ENCODE results near the gene PLXNA2.

PLXNA2 gene

GRCh38 chr1:208038303-208038702 is 205.9 kb downstream of the PLXNA2 start:
- no peaks in the 10 kb centered on the region for H3K36me3 ChIP-seq (ENCODE audit: control insufficient read depth in 4 of 4, insufficient read depth in 4 of 4, low read length in 3 of 4)
- POLR2A ChIA-PET, result no interaction called here
- CTCF ChIA-PET, result interaction anchor here (1.0 to 5.7 kb wide), 4 partner anchors 9 to 51 kb away, joined by 3 to 41 read pairs (median 6); no protein-coding TSS in a partner anchor
- no peak overlapping the region for H3K4me3 ChIP-seq (ENCODE audit: control insufficient read depth in 1 of 7, extremely low read depth in 1 of 7, insufficient read depth in 4 of 7, low read depth in 2 of 7, low read length in 6 of 7)
- H3K27ac ChIP-seq (ENCODE audit: insufficient read depth in 1 of 2, low read depth in 1 of 2, low read length in 2 of 2, poor library complexity in 1 of 2, severe bottlenecking in 2 of 2), result no peak overlapping the region
- WGBS (ENCODE audit: insufficient coverage), result 95% methylated on average over 11 of the region's 14 CpGs
- no peaks in the 10 kb centered on the region for H3K4me1 ChIP-seq (ENCODE audit: control extremely low read depth in 1 of 4, control insufficient read depth in 4 of 4, insufficient read depth in 4 of 4, low read length in 3 of 4)
- H3K9me3 ChIP-seq (ENCODE audit: control extremely low read depth in 1 of 5, control insufficient read depth in 4 of 5, insufficient read depth in 2 of 5, low read depth in 1 of 5, low read length in 4 of 5), result no peaks in the 10 kb centered on the region
- H3K27me3 ChIP-seq (replicated peaks in 2 of 5; ENCODE audit: control insufficient read depth in 4 of 5, insufficient read depth in 5 of 5, low read length in 4 of 5), result no peaks in the 10 kb centered on the region
- no peak for DNase-seq

- DNase-seq, result peak; percentile 23 to 62 (median 40)
- ChIA-PET CTCF (interaction anchor here (0.7 to 5.7 kb wide), 6 partner anchors 8 to 208 kb away, joined by 3 to 41 read pairs (median 6); partner anchors contain the start of gene PLXNA2), POLR2A (no interaction called here)
- Histone ChIP-seq H3K27me3 (replicated peaks in 2 of 5; ENCODE audit: control insufficient read depth in 4 of 5, insufficient read depth in 5 of 5, low read length in 4 of 5) (no peaks in the 10 kb centered on the region), H3K9me3 (ENCODE audit: control extremely low read depth in 1 of 5, control insufficient read depth in 4 of 5, insufficient read depth in 2 of 5, low read depth in 1 of 5, low read length in 4 of 5) (no peaks in the 10 kb centered on the region), H3K4me1 (ENCODE audit: control extremely low read depth in 1 of 4, control insufficient read depth in 4 of 4, insufficient read depth in 4 of 4, low read length in 3 of 4) (no peaks in the 10 kb centered on the region), H3K36me3 (ENCODE audit: control insufficient read depth in 4 of 4, insufficient read depth in 4 of 4, low read length in 3 of 4) (no peaks in the 10 kb centered on the region), H3K27ac (ENCODE audit: insufficient read depth in 1 of 2, low read depth in 1 of 2, low read length in 2 of 2, poor library complexity in 1 of 2, severe bottlenecking in 2 of 2) (no peak overlapping the region), H3K4me3 (ENCODE audit: control insufficient read depth in 1 of 7, extremely low read depth in 1 of 7, insufficient read depth in 4 of 7, low read depth in 2 of 7, low read length in 6 of 7) (no peak overlapping the region)
- WGBS (ENCODE audit: insufficient coverage), result 87% methylated on average over 3 of the region's 9 CpGs
Measured at GRCh38 chr1:208036918-208037766, 207.0 kb downstream of the PLXNA2 start.

GRCh38 chr1:208036106-208036808 is 207.9 kb downstream of the PLXNA2 start:
- no peaks in the 10 kb centered on the region for H3K4me1 ChIP-seq (ENCODE audit: control extremely low read depth in 1 of 4, control insufficient read depth in 4 of 4, insufficient read depth in 4 of 4, low read length in 3 of 4)
- H3K27ac ChIP-seq (ENCODE audit: insufficient read depth in 1 of 2, low read depth in 1 of 2, low read length in 2 of 2, poor library complexity in 1 of 2, severe bottlenecking in 2 of 2), result no peak overlapping the region
- ChIA-PET POLR2A (no interaction called here), CTCF (interaction anchor here (1.2 to 5.7 kb wide), 6 partner anchors 9 to 209 kb away, joined by 3 to 41 read pairs (median 6); partner anchors contain the start of gene PLXNA2)
- H3K36me3 ChIP-seq (ENCODE audit: control insufficient read depth in 4 of 4, insufficient read depth in 4 of 4, low read length in 3 of 4), result no peaks in the 10 kb centered on the region
- peaks cover 0 to under 1% (median 0%) of the 10 kb centered on the region in 5 experiments for H3K27me3 ChIP-seq (replicated peaks in 2 of 5; ENCODE audit: control insufficient read depth in 4 of 5, insufficient read depth in 5 of 5, low read length in 4 of 5)
- no peak overlapping the region for H3K4me3 ChIP-seq (ENCODE audit: control insufficient read depth in 1 of 7, extremely low read depth in 1 of 7, insufficient read depth in 4 of 7, low read depth in 2 of 7, low read length in 6 of 7)
- no peaks in the 10 kb centered on the region for H3K9me3 ChIP-seq (ENCODE audit: control extremely low read depth in 1 of 5, control insufficient read depth in 4 of 5, insufficient read depth in 2 of 5, low read depth in 1 of 5, low read length in 4 of 5)
- WGBS (ENCODE audit: insufficient coverage), result 83% methylated on average over 5 of the region's 8 CpGs
- no peak for DNase-seq

DNA sequence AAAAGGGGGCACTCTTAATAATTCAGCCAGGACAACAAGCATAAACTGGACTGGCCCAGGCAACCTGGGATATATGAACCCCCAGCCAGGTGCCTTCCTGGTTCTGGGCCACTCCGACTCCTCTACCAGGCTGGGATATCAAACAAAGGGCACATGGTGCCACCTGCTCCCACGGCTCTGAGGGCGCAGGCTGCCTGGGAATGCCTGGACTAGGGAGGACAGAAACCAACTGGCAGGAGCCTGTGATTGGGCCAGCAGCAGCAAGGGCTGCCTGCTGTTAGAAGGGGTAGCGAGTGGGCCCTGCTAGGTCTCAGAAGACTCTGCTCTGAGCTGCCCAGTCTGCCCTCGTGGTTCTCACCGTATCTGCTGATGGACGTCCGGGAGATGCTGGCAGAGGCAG is 210.0 kb downstream of the PLXNA2 start:
- ChIA-PET POLR2A (no interaction called here), CTCF (interaction anchor here (0.9 to 5.7 kb wide), 4 partner anchors 9 to 211 kb away, joined by 3 to 41 read pairs (median 4); no protein-coding TSS in a partner anchor)
- no peaks in the 10 kb centered on the region for H3K36me3 ChIP-seq (ENCODE audit: control insufficient read depth in 4 of 4, insufficient read depth in 4 of 4, low read length in 3 of 4)
- no peak overlapping the region for H3K27ac ChIP-seq (ENCODE audit: insufficient read depth in 1 of 2, low read depth in 1 of 2, low read length in 2 of 2, poor library complexity in 1 of 2, severe bottlenecking in 2 of 2)
- no peak for DNase-seq
- 100% methylated on average over 7 of the region's 8 CpGs for WGBS (ENCODE audit: insufficient coverage)
- peaks cover 0 to 2% (median 0%) of the 10 kb centered on the region in 5 experiments for H3K27me3 ChIP-seq (replicated peaks in 2 of 5; ENCODE audit: control insufficient read depth in 4 of 5, insufficient read depth in 5 of 5, low read length in 4 of 5)
- peaks cover 0 to 10% (median 6%) of the 10 kb centered on the region in 4 experiments for H3K4me1 ChIP-seq (ENCODE audit: control extremely low read depth in 1 of 4, control insufficient read depth in 4 of 4, insufficient read depth in 4 of 4, low read length in 3 of 4)
- H3K4me3 ChIP-seq (ENCODE audit: control insufficient read depth in 1 of 7, extremely low read depth in 1 of 7, insufficient read depth in 4 of 7, low read depth in 2 of 7, low read length in 6 of 7), result no peak overlapping the region
- H3K9me3 ChIP-seq (ENCODE audit: control extremely low read depth in 1 of 5, control insufficient read depth in 4 of 5, insufficient read depth in 2 of 5, low read depth in 1 of 5, low read length in 4 of 5), result no peaks in the 10 kb centered on the region

- CTCF ChIA-PET, result interaction anchor here (1.8 to 5.7 kb wide), 2 partner anchors 8 to 59 kb away, joined by 5 to 41 read pairs; no protein-coding TSS in a partner anchor
- no peak overlapping the region for H3K27ac ChIP-seq (ENCODE audit: insufficient read depth in 1 of 2, low read depth in 1 of 2, low read length in 2 of 2, poor library complexity in 1 of 2, severe bottlenecking in 2 of 2)
Measured at GRCh38 chr1:208033236-208033635, 210.9 kb downstream of the PLXNA2 start.

DNA sequence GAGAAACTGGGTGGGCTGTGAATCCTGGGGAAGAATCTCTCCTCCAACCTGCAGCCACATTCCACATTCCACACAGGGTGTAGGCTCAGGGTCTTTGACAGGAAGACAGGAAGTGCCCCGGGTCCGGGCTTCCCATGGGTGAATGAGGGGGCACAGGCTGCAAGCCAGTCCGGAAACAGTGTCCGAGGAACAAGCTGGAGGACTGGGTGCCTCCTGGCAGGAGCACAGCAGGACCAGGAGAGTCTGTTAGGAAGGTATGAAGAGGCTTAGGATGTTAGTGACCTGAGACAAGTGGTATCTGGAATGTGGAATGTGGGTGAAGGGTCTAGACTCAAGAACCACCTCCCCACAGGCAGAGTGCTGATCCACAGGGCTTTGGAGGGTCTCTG is 212.3 kb downstream of the PLXNA2 start:
- POLR2A ChIA-PET, result no interaction called here
- 84% methylated on average over 4 of the region's 4 CpGs for WGBS (ENCODE audit: insufficient coverage)
- Histone ChIP-seq H3K4me1 (ENCODE audit: control extremely low read depth in 1 of 4, control insufficient read depth in 4 of 4, insufficient read depth in 4 of 4, low read length in 3 of 4) (peaks cover 0 to 10% (median 6%) of the 10 kb centered on the region in 4 experiments), H3K36me3 (ENCODE audit: control insufficient read depth in 4 of 4, insufficient read depth in 4 of 4, low read length in 3 of 4) (no peaks in the 10 kb centered on the region), H3K27me3 (replicated peaks in 2 of 5; ENCODE audit: control insufficient read depth in 4 of 5, insufficient read depth in 5 of 5, low read length in 4 of 5) (peaks cover 0 to 2% (median 0%) of the 10 kb centered on the region in 5 experiments), H3K27ac (ENCODE audit: insufficient read depth in 1 of 2, low read depth in 1 of 2, low read length in 2 of 2, poor library complexity in 1 of 2, severe bottlenecking in 2 of 2) (no peak overlapping the region), H3K9me3 (ENCODE audit: control extremely low read depth in 1 of 5, control insufficient read depth in 4 of 5, insufficient read depth in 2 of 5, low read depth in 1 of 5, low read length in 4 of 5) (no peaks in the 10 kb centered on the region), H3K4me3 (ENCODE audit: control insufficient read depth in 1 of 7, extremely low read depth in 1 of 7, insufficient read depth in 4 of 7, low read depth in 2 of 7, low read length in 6 of 7) (no peak overlapping the region)
- CTCF ChIA-PET, result interaction anchor here (0.9 to 15.6 kb wide), 8 partner anchors 8 to 61 kb away, joined by 3 to 204 read pairs (median 4); no protein-coding TSS in a partner anchor
- no peak for DNase-seq

More at GRCh38 chr1:208033236-208033635, 210.9 kb downstream of the PLXNA2 start:
- Histone ChIP-seq H3K36me3 (ENCODE audit: control insufficient read depth in 4 of 4, insufficient read depth in 4 of 4, low read length in 3 of 4) (no peaks in the 10 kb centered on the region), H3K27me3 (replicated peaks in 2 of 5; ENCODE audit: control insufficient read depth in 4 of 5, insufficient read depth in 5 of 5, low read length in 4 of 5) (peaks cover 0 to 2% (median 0%) of the 10 kb centered on the region in 5 experiments), H3K4me3 (ENCODE audit: control insufficient read depth in 1 of 7, extremely low read depth in 1 of 7, insufficient read depth in 4 of 7, low read depth in 2 of 7, low read length in 6 of 7) (no peak overlapping the region), H3K4me1 (ENCODE audit: control extremely low read depth in 1 of 4, control insufficient read depth in 4 of 4, insufficient read depth in 4 of 4, low read length in 3 of 4) (peaks cover 0 to 10% (median 6%) of the 10 kb centered on the region in 4 experiments), H3K9me3 (ENCODE audit: control extremely low read depth in 1 of 5, control insufficient read depth in 4 of 5, insufficient read depth in 2 of 5, low read depth in 1 of 5, low read length in 4 of 5) (no peaks in the 10 kb centered on the region)
- 98% methylated on average over 6 of the region's 10 CpGs for WGBS (ENCODE audit: insufficient coverage)
- no peak for DNase-seq
- POLR2A ChIA-PET, result no interaction called here

Measured in common myeloid progenitor, CD34-positive (primary cell).